K562 (cell line): ENCODE results near the gene DRAXIN. TPM values are rescaled to one million over a fixed set of nuclear protein-coding genes. Genes with fewer than 3 reads are reported as not detected.
A peak's percentile ranks its signal among the peaks of the same experiment; 100 is the strongest.

Experiments
- MTF1 ChIP-seq: fragments of 250-450 bp; sonication (Bioruptor Pico); IDR thresholded peaks from 2 replicates; pipeline ENCODE4 v1.9.0; 2021; ENCODE audit warnings: moderate library complexity, mild to moderate bottlenecking, inconsistent platforms, borderline replicate concordance
- NR3C1 ChIP-seq: sonication (generic); formaldehyde crosslinking; IDR thresholded peaks from 2 replicates; pipeline ENCODE4 v1.8.1; 2022; ENCODE audit warnings: missing genetic modification reagents
- SP2 ChIP-seq: IDR thresholded peaks from 2 replicates; pipeline ENCODE4 v1.6.1; 2011; ENCODE audit warnings: mild to moderate bottlenecking, low read depth, low read length, moderate library complexity; ENCODE audit not compliant: poor library complexity, severe bottlenecking; ENCODE audit errors: extremely low read depth
- SRSF7 ChIP-seq: fragments of 200-400 bp; formaldehyde crosslinking; optimal IDR thresholded peaks from 2 replicates; pipeline ENCODE3; 2017; ENCODE audit warnings: mild to moderate bottlenecking, low read depth, low read length
- ZFX ChIP-seq: sonication (generic); formaldehyde crosslinking; IDR thresholded peaks from 2 replicates; pipeline ENCODE4 v1.8.0; 2022; ENCODE audit warnings: mild to moderate bottlenecking, missing genetic modification reagents, moderate library complexity
- ZNF347 ChIP-seq: fragments of 450-650 bp; formaldehyde crosslinking; IDR thresholded peaks from 2 replicates; pipeline ENCODE4 v1.4.0; 2020; ENCODE audit warnings: low read depth, mild to moderate bottlenecking, moderate library complexity
- polyA plus RNA-seq, 8 experiments: library from polyadenylated mRNA; depleted of rRNA in 4 of 8; stranded (reverse) in 5 of 8; unstranded in 3 of 8; fragments of >200 nt; fragmentation: Nextera tagmentation in 2 of 8; fragmentation: Illumina TruSeq in 1 of 8; extraction: Ambion mirVana in 2 of 8; extraction: Trizol in 1 of 8; gene quantifications; 2 replicates each; pipeline versions ENCODE4 v1.2.1 to v1.2.3, GENCODE V29; 2011 to 2014; ENCODE audit warnings: inconsistent platforms in 1 of 8, missing spikeins in 1 of 8
- total RNA-seq, 7 experiments: library from RNA; depleted of rRNA in 6 of 7; stranded (reverse); fragments of >200 nt in 6 of 7; fragmentation: Illumina TruSeq in 2 of 7; extraction: Trizol in 2 of 7; gene quantifications; 2 replicates each; pipeline versions ENCODE4 v1.2.1 to v1.2.3, GENCODE V29; 2011 to 2021; ENCODE audit warnings: low replicate concordance in 1 of 7
- TF ChIP-seq, protein P1 (sequence below): fragments of 450-650 bp; IDR thresholded peaks from 2 replicates; pipeline ENCODE4 v1.6.1; 2016; ENCODE audit warnings: mild to moderate bottlenecking, moderate library complexity
- TF ChIP-seq, protein P2 (sequence below): fragments of 200-400 bp; formaldehyde crosslinking; IDR thresholded peaks from 2 replicates; pipeline ENCODE4 v1.6.1; 2017; ENCODE audit warnings: mild to moderate bottlenecking, low read depth, low read length, moderate library complexity
- TF ChIP-seq, protein P3 (sequence below), 3 experiments: IDR thresholded peaks in 2 of 3; conservative IDR thresholded peaks in 1 of 3; 2 replicates each; pipeline ENCODE4 v1.5.1; 2011 to 2012; ENCODE audit warnings: low read length in 3 of 3, mild to moderate bottlenecking in 3 of 3, control low read depth in 2 of 3, improper control_type of control experiment in 1 of 3, inconsistent platforms in 1 of 3, low read depth in 1 of 3, mixed read lengths in 1 of 3, moderate library complexity in 1 of 3; ENCODE audit not compliant: insufficient read depth in 2 of 3
- TF ChIP-seq, protein P4 (sequence below): sonication (generic); formaldehyde crosslinking; IDR thresholded peaks from 2 replicates; pipeline ENCODE4 v1.8.0; 2022; ENCODE audit warnings: mild to moderate bottlenecking, missing genetic modification reagents

DRAXIN gene
- total and polyA plus RNA-seq, 9 of the 15 experiments (the other 6 are each of a cell fraction or from before 2014, with no cell fraction given), result 0.01 to 0.04 (median 0.01) TPM; not detected in 6

DNA sequence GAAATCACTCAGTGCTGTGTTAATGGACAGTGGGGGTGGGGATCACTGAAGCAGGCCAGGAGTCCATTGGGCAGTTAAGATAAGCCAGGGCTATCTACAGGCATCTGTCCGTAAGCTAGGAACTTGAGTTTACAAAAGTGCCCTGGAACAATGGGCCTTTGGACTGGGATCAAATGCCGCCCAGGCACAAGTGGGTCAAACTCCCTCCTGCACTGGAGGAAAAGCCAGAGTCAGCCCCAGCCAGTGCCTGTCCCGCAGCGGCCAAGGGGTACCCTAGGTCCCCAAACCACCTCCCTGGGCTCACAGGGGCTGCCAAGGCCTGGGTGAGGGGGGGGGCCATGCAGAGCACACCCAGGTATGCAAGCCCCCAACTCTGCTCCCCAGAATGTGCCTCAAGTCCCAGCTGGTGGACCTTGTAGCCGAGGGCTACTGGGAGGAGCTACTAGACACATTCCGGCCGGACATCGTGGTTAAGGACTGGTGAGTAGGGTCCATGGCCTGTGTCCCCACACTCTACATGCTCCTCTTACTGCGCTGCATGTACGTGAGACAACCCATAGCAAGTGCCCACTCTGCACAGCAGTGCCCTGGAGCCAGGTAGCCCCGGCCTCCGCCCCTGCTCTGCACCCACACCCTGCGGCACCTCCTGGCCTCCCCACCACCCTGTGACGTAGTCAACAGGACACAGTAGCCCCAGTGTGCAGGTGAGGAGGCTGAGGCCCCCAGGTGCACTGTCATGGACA, 19.8 kb upstream of the DRAXIN start (continued):
- TF ChIP-seq, protein P1, sequence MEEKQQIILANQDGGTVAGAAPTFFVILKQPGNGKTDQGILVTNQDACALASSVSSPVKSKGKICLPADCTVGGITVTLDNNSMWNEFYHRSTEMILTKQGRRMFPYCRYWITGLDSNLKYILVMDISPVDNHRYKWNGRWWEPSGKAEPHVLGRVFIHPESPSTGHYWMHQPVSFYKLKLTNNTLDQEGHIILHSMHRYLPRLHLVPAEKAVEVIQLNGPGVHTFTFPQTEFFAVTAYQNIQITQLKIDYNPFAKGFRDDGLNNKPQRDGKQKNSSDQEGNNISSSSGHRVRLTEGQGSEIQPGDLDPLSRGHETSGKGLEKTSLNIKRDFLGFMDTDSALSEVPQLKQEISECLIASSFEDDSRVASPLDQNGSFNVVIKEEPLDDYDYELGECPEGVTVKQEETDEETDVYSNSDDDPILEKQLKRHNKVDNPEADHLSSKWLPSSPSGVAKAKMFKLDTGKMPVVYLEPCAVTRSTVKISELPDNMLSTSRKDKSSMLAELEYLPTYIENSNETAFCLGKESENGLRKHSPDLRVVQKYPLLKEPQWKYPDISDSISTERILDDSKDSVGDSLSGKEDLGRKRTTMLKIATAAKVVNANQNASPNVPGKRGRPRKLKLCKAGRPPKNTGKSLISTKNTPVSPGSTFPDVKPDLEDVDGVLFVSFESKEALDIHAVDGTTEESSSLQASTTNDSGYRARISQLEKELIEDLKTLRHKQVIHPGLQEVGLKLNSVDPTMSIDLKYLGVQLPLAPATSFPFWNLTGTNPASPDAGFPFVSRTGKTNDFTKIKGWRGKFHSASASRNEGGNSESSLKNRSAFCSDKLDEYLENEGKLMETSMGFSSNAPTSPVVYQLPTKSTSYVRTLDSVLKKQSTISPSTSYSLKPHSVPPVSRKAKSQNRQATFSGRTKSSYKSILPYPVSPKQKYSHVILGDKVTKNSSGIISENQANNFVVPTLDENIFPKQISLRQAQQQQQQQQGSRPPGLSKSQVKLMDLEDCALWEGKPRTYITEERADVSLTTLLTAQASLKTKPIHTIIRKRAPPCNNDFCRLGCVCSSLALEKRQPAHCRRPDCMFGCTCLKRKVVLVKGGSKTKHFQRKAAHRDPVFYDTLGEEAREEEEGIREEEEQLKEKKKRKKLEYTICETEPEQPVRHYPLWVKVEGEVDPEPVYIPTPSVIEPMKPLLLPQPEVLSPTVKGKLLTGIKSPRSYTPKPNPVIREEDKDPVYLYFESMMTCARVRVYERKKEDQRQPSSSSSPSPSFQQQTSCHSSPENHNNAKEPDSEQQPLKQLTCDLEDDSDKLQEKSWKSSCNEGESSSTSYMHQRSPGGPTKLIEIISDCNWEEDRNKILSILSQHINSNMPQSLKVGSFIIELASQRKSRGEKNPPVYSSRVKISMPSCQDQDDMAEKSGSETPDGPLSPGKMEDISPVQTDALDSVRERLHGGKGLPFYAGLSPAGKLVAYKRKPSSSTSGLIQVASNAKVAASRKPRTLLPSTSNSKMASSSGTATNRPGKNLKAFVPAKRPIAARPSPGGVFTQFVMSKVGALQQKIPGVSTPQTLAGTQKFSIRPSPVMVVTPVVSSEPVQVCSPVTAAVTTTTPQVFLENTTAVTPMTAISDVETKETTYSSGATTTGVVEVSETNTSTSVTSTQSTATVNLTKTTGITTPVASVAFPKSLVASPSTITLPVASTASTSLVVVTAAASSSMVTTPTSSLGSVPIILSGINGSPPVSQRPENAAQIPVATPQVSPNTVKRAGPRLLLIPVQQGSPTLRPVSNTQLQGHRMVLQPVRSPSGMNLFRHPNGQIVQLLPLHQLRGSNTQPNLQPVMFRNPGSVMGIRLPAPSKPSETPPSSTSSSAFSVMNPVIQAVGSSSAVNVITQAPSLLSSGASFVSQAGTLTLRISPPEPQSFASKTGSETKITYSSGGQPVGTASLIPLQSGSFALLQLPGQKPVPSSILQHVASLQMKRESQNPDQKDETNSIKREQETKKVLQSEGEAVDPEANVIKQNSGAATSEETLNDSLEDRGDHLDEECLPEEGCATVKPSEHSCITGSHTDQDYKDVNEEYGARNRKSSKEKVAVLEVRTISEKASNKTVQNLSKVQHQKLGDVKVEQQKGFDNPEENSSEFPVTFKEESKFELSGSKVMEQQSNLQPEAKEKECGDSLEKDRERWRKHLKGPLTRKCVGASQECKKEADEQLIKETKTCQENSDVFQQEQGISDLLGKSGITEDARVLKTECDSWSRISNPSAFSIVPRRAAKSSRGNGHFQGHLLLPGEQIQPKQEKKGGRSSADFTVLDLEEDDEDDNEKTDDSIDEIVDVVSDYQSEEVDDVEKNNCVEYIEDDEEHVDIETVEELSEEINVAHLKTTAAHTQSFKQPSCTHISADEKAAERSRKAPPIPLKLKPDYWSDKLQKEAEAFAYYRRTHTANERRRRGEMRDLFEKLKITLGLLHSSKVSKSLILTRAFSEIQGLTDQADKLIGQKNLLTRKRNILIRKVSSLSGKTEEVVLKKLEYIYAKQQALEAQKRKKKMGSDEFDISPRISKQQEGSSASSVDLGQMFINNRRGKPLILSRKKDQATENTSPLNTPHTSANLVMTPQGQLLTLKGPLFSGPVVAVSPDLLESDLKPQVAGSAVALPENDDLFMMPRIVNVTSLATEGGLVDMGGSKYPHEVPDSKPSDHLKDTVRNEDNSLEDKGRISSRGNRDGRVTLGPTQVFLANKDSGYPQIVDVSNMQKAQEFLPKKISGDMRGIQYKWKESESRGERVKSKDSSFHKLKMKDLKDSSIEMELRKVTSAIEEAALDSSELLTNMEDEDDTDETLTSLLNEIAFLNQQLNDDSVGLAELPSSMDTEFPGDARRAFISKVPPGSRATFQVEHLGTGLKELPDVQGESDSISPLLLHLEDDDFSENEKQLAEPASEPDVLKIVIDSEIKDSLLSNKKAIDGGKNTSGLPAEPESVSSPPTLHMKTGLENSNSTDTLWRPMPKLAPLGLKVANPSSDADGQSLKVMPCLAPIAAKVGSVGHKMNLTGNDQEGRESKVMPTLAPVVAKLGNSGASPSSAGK, result no peak
- TF ChIP-seq, protein P2, sequence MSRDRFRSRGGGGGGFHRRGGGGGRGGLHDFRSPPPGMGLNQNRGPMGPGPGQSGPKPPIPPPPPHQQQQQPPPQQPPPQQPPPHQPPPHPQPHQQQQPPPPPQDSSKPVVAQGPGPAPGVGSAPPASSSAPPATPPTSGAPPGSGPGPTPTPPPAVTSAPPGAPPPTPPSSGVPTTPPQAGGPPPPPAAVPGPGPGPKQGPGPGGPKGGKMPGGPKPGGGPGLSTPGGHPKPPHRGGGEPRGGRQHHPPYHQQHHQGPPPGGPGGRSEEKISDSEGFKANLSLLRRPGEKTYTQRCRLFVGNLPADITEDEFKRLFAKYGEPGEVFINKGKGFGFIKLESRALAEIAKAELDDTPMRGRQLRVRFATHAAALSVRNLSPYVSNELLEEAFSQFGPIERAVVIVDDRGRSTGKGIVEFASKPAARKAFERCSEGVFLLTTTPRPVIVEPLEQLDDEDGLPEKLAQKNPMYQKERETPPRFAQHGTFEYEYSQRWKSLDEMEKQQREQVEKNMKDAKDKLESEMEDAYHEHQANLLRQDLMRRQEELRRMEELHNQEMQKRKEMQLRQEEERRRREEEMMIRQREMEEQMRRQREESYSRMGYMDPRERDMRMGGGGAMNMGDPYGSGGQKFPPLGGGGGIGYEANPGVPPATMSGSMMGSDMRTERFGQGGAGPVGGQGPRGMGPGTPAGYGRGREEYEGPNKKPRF, result no peak
- TF ChIP-seq, protein P3, sequence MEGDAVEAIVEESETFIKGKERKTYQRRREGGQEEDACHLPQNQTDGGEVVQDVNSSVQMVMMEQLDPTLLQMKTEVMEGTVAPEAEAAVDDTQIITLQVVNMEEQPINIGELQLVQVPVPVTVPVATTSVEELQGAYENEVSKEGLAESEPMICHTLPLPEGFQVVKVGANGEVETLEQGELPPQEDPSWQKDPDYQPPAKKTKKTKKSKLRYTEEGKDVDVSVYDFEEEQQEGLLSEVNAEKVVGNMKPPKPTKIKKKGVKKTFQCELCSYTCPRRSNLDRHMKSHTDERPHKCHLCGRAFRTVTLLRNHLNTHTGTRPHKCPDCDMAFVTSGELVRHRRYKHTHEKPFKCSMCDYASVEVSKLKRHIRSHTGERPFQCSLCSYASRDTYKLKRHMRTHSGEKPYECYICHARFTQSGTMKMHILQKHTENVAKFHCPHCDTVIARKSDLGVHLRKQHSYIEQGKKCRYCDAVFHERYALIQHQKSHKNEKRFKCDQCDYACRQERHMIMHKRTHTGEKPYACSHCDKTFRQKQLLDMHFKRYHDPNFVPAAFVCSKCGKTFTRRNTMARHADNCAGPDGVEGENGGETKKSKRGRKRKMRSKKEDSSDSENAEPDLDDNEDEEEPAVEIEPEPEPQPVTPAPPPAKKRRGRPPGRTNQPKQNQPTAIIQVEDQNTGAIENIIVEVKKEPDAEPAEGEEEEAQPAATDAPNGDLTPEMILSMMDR (IDR thresholded peaks at IDR 0.05 in 2 of 3, conservative IDR thresholded peaks at IDR 0.05 in 1 of 3; ENCODE audit: insufficient read depth in 2 of 3, low read depth in 1 of 3, low read length in 3 of 3), result no peak; a peak in 1 of 6 replicates
- no peak for TF ChIP-seq NR3C1
- TF ChIP-seq, protein P4, sequence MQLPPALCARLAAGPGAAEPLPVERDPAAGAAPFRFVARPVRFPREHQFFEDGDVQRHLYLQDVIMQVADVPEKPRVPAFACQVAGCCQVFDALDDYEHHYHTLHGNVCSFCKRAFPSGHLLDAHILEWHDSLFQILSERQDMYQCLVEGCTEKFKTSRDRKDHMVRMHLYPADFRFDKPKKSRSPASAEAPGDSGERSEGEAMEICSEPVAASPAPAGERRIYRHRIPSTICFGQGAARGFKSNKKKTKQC (CRISPR knock-in tag), result no peak
- no peak for TF ChIP-seq SRSF7
- no peak for TF ChIP-seq SP2
- TF ChIP-seq ZFX (CRISPR knock-in tag), result peak; percentile 33; the same call in 1 of the 2 replicates
- TF ChIP-seq MTF1 (CRISPR knock-in tag), result no peak
- no peak for TF ChIP-seq ZNF347
